Calu3 (cell line): Measurements from ENCODE around the gene ACAP2. TPM values are rescaled to one million over a fixed set of nuclear protein-coding genes. Genes with fewer than 3 reads are reported as not detected.

Experiments
- BruUV-seq: library from RNA; stranded (reverse); fragments of 400-500 nt; replicated peaks from 2 replicates; lab custom pipeline; 2021; lab: Mats Ljungman, UMichigan
- CTCF ChIA-PET: fragments of 300-600 bp; sonication (Branson Sonifier 250); formaldehyde crosslinking; loops from one replicate; lab custom pipeline; 2022; ENCODE audit warnings: antibody characterized with exemption; lab: Charles Lee
- DNase-seq: peaks from one replicate; pipeline ENCODE4 v3.0.0; 2022
- H3K27ac Mint-ChIP-seq: one replicate; pipeline ENCODE4 v1.8.0; 2022; ENCODE audit warnings: mixed read lengths; ENCODE audit not compliant: unreplicated experiment
- H3K27me3 Mint-ChIP-seq: one replicate; pipeline ENCODE4 v1.8.0; 2022; ENCODE audit warnings: mixed read lengths; ENCODE audit not compliant: unreplicated experiment
- H3K36me3 Mint-ChIP-seq: one replicate; pipeline ENCODE4 v1.8.0; 2022; ENCODE audit warnings: mild to moderate bottlenecking, moderate library complexity, mixed read lengths; ENCODE audit not compliant: insufficient read depth, unreplicated experiment
- H3K4me1 Mint-ChIP-seq: one replicate; pipeline ENCODE4 v1.8.0; 2022; ENCODE audit warnings: mild to moderate bottlenecking, low read depth, mixed read lengths; ENCODE audit not compliant: unreplicated experiment
- H3K4me3 Mint-ChIP-seq: one replicate; pipeline ENCODE4 v1.8.0; 2022; ENCODE audit warnings: mild to moderate bottlenecking, low read depth, moderate library complexity, mixed read lengths; ENCODE audit not compliant: unreplicated experiment
- H3K9me3 Mint-ChIP-seq: one replicate; pipeline ENCODE4 v1.8.0; 2022; ENCODE audit warnings: low read depth, mixed read lengths; ENCODE audit not compliant: unreplicated experiment
- intact Hi-C: fragments of 100-400 bp; cut with micrococcal nuclease; formaldehyde crosslinking; loops from one replicate; pipeline ENCODE4 v1.10.0; 2022; ENCODE audit not compliant: unreplicated experiment
- total RNA-seq: library from RNA; stranded (reverse); gene quantifications from 2 replicates; pipeline ENCODE4 v1.2.3, GENCODE V29; 2022
- TF ChIP-seq, protein P1 (sequence below): fragments of 200-600 bp; IDR thresholded peaks from one replicate; pipeline ENCODE4 v1.8.0; 2022; ENCODE audit warnings: antibody characterized with exemption; ENCODE audit not compliant: unreplicated experiment

The ACAP2 gene
- total RNA-seq, 1 experiment from 2014 or later = 74.0 TPM

DNA sequence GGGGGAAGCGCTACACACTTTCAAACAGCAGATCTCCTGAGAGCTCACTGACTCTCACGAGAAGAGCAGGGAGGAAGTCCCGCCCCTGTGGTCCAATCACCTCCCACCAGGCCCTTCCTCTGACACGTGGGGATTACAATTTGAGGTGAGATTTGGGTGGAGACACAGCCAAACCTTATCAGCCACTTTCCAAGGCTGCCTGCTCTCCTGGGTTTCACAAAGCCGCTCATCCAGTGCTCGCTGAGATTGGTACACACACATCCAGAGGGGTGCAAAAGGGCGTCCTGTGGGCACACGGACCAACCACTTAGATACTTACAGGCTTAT is 195.0 kb downstream of the ACAP2 start:
- no peaks in the 10 kb centered on the region for H3K36me3 Mint-ChIP-seq
- H3K9me3 Mint-ChIP-seq = no peaks in the 10 kb centered on the region
- no peaks in the 10 kb centered on the region for H3K4me1 Mint-ChIP-seq
- intact Hi-C loops = no loop called here
- no peaks in the 10 kb centered on the region for H3K27me3 Mint-ChIP-seq
- TF ChIP-seq, protein P1, sequence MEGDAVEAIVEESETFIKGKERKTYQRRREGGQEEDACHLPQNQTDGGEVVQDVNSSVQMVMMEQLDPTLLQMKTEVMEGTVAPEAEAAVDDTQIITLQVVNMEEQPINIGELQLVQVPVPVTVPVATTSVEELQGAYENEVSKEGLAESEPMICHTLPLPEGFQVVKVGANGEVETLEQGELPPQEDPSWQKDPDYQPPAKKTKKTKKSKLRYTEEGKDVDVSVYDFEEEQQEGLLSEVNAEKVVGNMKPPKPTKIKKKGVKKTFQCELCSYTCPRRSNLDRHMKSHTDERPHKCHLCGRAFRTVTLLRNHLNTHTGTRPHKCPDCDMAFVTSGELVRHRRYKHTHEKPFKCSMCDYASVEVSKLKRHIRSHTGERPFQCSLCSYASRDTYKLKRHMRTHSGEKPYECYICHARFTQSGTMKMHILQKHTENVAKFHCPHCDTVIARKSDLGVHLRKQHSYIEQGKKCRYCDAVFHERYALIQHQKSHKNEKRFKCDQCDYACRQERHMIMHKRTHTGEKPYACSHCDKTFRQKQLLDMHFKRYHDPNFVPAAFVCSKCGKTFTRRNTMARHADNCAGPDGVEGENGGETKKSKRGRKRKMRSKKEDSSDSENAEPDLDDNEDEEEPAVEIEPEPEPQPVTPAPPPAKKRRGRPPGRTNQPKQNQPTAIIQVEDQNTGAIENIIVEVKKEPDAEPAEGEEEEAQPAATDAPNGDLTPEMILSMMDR = no peak
- H3K27ac Mint-ChIP-seq = no peak overlapping the region
- no peak overlapping the region for H3K4me3 Mint-ChIP-seq
- CTCF ChIA-PET = interaction anchor here (0.6 kb wide), 1 partner anchor 35 kb away, joined by 4 read pairs; no protein-coding TSS in a partner anchor
- no TSS peak for BruUV-seq
- DNase-seq = no peak

GRCh38 chr3:195247086-195247862 is 195.5 kb downstream of the ACAP2 start:
- Mint-ChIP-seq H3K4me3 (no peak overlapping the region), H3K4me1 (no peaks in the 10 kb centered on the region), H3K9me3 (no peaks in the 10 kb centered on the region), H3K36me3 (no peaks in the 10 kb centered on the region), H3K27me3 (no peaks in the 10 kb centered on the region), H3K27ac (no peak overlapping the region)
- TF ChIP-seq, protein P1 = no peak
- CTCF ChIA-PET = no interaction called here
- BruUV-seq = no TSS peak
- intact Hi-C loops = no loop called here
- DNase-seq = no peak

DNA sequence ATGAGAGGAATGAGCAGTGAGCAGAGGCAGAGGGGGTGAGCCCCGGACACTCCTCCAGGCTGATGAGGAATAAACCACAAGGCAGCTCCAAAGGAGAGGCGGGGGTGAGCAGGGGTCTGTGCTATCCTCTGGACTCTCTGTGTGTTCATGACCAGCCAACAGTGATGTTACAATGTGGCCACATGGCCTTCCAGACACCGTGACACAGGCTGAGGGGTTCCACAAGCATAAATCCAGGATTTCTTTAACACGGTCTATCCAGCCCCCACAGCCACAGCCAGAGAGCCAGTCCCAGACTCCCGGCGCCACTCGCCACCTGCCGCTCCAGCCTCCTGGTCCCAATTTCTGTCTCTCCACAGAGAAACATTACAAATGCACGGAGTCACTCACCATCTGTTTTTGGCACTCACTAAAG is 196.2 kb downstream of the ACAP2 start:
- CTCF ChIA-PET = no interaction called here
- no peak overlapping the region for H3K27ac Mint-ChIP-seq
- DNase-seq = no peak
- H3K27me3 Mint-ChIP-seq = no peaks in the 10 kb centered on the region
- intact Hi-C loops = no loop called here
- no TSS peak for BruUV-seq
- TF ChIP-seq, protein P1 = no peak
- H3K9me3 Mint-ChIP-seq = no peaks in the 10 kb centered on the region
- H3K4me3 Mint-ChIP-seq = no peak overlapping the region
- no peaks in the 10 kb centered on the region for H3K36me3 Mint-ChIP-seq
- no peaks in the 10 kb centered on the region for H3K4me1 Mint-ChIP-seq

GRCh38 chr3:195245531-195245951 is 197.3 kb downstream of the ACAP2 start:
- Mint-ChIP-seq H3K9me3 (no peaks in the 10 kb centered on the region), H3K27ac (no peak overlapping the region), H3K27me3 (no peaks in the 10 kb centered on the region), H3K4me1 (no peaks in the 10 kb centered on the region), H3K36me3 (no peaks in the 10 kb centered on the region), H3K4me3 (no peak overlapping the region)
- no TSS peak for BruUV-seq
- intact Hi-C loops = no loop called here
- no peak for DNase-seq
- CTCF ChIA-PET = no interaction called here
- TF ChIP-seq, protein P1 = no peak
